Measurements from ENCODE around the gene MRPL40.

The MRPL40 gene

DNA sequence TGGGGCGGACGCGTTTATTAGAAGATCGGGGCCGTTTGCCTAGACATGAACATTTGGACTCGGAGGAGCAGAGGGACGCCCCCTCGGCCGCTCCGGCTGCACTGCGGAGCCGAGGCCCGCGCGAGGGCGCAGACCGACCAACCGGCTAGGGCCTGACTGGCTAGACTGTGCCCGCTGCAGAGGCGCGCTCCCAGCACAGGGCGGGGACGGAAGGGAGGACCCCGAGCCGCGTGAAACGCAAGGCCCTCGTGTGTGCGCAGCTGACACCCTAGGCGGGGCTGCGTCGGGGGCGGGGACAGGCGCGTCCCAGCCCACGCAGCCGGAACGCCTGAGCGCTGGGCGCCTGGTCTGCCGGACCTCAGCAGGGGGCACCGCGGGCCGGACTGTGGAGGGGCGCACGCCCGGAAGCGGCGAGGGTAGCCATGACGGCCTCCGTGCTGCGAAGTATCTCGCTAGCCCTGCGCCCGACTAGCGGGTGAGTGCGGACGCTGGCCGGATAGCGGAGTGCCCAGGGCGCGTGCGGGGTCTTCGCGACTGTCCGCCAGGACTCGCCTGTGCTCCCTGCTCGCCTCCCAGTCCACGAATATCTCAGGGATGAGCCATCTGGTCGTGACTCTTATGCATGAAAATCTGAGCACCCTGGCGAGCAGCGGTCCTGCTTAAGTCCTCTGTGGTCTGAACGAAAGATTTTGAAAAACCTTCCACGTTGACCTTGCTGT is at the start of gene MRPL40:
MRPL40 (plus strand) TSS at position 413 of the 719 bp plus-strand sequence; CDS start at position 423, 10 bp downstream.
- DNase-seq, result peak; percentile 93

GRCh38 chr22:19383292-19383691 is 49.1 kb upstream of the MRPL40 start:
- DNase-seq, result no peak

- no peak for DNase-seq
These were observed 47.0 kb upstream of the MRPL40 start for GRCh38 chr22:19385221-19385906.

GRCh38 chr22:19386248-19386647 is 46.1 kb upstream of the MRPL40 start:
- DNase-seq, result no peak

- DNase-seq, result no peak
These were observed 45.3 kb upstream of the MRPL40 start for GRCh38 chr22:19387038-19387437.

DNA sequence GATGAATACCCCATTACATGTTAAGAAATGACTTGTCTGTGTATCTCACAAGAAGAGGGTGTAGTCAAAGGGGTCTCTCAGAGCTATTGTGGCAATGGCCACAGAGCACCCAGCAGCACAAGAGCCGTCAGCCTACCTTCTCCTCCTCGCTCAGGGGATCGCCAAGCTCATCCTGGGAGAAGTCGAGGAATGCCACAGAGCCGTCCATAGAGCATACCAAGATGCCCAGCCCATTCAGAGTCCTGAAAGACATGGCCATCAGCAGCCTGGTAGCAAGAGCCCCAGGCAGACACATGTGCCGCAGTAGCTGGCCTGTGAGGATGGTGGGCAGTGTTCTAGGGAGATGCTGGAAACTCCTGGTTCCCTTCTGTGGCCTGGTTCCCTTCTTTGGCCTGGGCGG is 44.8 kb upstream of the MRPL40 start:
- no peak for DNase-seq

DNA sequence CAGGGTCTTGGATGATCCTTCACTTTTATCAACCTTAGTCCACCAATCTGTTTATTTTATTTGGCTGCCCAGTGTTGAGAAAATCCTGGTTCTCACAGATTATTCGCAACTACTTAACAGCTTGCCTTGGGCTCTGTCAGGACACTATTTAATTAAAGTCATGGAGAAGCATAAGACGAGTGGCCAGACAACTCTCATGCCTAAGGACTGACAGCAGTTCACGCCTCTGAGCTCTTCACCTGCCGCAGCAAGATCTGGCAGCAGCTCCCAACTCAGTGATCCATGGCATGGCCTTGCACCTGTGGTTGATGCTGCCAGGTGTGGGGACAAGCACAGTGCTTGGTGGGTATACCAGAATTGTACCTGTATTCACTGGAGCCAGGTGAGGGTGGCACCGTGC is 38.6 kb upstream of the MRPL40 start:
- no peak for DNase-seq

GRCh38 chr22:19394274-19395050 is 37.9 kb upstream of the MRPL40 start:
- DNase-seq, result no peak

- no peak for DNase-seq
These were observed 37.1 kb upstream of the MRPL40 start for GRCh38 chr22:19395276-19395675.

DNA sequence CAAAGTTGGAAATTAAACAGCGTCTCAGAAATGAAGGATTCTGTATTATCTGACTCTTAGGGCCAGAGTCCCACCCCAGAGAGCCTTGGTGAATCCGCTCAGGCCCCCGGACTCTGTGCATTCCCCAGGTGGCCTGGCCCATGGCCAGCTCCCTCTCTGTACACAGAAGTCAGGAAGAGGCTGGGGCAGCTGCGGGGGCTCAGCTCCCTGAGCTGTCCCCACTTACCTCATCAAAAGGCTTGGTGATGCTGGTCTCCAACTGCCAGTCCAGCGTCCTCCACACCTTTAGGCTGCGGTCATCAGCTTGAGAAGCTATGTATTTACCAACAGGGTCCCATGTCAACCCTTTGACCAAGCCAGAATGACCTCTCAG is 35.8 kb upstream of the MRPL40 start:
- no peak for DNase-seq

- DNase-seq, result no peak
These were observed 35.2 kb upstream of the MRPL40 start for GRCh38 chr22:19396934-19397733.

GRCh38 chr22:19397734-19398104 is 34.6 kb upstream of the MRPL40 start:
- DNase-seq, result no peak

- DNase-seq, result no peak
These were observed 34.1 kb upstream of the MRPL40 start for GRCh38 chr22:19398206-19398605.

GRCh38 chr22:19398652-19399051 is 33.7 kb upstream of the MRPL40 start:
- no peak for DNase-seq

GRCh38 chr22:19400881-19401280 is 31.5 kb upstream of the MRPL40 start:
- no peak for DNase-seq

DNA sequence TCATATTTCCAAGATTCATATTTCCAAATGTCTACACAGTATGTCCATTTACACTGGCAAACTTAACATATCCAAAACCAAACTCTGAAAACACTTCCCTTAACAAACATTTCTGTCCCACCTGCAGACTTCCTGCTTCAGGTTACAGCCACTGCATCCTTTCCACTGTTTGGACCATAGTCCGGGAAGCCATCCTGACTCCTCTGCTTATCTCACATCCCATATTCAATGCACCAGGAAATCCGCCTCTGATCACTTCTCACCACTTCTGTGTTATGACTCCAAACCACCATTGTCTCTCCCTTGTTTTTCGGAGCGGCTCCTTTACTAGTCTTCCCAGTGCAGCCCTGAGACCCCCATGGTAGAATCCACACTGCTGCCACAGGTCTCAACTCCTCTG is 30.9 kb upstream of the MRPL40 start:
- no peak for DNase-seq

DNA sequence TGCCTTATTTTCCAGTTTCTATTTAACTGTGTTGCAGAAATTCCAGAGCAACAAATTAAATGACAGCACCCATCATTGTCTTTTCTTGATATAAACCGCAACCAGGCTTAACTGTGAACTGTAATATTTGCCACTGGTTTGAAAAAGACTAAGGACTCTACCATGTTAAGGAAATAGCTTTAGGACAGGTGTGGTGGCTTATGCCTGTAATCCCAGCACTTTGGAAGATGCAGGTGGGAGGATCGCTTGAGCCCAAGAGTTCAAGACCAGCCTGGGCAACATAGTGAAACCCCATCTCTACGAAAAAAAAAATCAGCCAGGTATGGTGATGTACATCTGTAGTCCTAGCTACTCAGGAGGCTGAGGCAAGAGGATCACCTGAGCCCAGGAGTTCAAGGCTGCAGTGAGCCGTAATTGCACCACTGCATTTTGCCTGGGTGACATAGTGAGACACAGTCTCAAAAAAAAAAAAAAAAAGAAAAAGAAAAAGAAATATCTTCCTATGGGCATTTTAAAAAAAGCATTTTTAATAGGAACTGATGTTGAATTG is 29.6 kb upstream of the MRPL40 start:
- DNase-seq, result no peak

DNA sequence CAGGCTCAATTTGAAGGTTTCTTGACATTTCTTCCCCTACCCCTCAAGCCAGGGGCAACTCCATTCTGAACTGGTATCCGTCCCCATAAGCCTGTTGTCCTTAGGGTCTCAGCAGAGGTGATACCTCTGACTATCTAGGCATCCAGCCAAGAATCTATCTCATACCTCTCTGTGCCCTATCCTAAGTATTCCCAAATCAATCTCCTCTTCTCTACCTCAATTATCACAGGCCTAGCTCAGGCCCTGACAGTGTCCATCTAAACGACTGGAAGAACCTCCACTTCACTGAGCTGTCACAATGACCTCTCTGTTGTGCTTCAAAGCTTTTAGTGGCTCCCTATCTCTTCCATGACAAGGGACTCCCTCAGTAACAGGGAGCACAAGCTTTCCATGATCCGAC is 27.7 kb upstream of the MRPL40 start:
- no peak for DNase-seq

GRCh38 chr22:19405133-19405532 is 27.2 kb upstream of the MRPL40 start:
- no peak for DNase-seq

DNA sequence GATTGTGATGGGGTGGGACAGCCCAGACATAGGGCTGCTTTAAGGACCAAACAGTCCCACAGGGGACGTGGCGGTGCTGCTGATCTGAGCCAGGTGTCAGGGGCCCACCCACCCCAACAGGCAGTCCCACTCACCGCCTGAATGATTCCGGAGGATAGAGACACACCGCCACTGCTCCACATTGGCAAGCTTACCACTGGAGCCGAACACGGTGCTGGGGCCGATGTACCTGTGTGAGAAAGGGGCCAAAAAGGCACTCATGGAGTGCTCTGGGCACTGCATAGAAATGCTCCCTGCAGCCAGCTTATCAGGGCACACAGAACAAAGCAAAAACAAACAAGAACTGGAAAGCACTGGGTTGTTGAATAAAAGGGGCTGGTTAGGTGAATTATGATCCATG is 26.7 kb upstream of the MRPL40 start:
- no peak for DNase-seq

GRCh38 chr22:19406281-19406811 is 26.0 kb upstream of the MRPL40 start:
- no peak for DNase-seq

DNA sequence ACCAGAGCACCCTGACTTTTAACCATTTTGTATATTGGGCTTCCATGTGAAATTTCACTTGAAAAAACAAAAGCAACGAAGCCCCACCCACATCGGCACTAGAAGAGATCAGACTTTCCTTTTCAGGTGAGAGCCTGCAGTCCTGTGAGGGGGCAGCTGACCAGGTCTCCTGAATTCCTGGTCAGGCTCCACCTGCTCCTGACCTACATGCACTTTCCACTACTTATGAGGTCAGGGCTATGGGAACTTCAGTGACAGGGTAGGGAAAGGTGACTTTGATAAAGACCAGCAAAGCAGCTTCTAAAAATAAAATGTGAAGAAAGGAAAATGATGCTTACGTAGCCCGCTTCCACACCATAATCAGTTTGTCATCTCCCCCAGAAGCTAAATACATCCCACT is 25.5 kb upstream of the MRPL40 start:
- no peak for DNase-seq

Data from stimulated activated CD4-positive, alpha-beta T cell treated with anti-CD3 and anti-CD28 coated beads, Interleukin-4, amount 100 ng/mL, for 24 hours (primary cell).